ENCODE results near the gene PPP1R37.

The PPP1R37 gene

GRCh38 chr19:45070861-45071544 is 22.0 kb upstream of the PPP1R37 start:
- no peak overlapping the region for H3K4me3 ChIP-seq
- peaks cover 85% of the 10 kb centered on the region for H3K36me3 ChIP-seq
- H3K27me3 ChIP-seq, result no peaks in the 10 kb centered on the region
- H3K4me2 ChIP-seq, result peak overlapping the region; percentile 19; the same call in 1 of the 2 replicates
- no peak overlapping the region for H3K27ac ChIP-seq
- peaks cover 38% of the 10 kb centered on the region for H3K4me1 ChIP-seq
- no peaks in the 10 kb centered on the region for H3K9me3 ChIP-seq
- no peak overlapping the region; the same call in 1 of the 2 replicates for H3K9ac ChIP-seq
- H4K20me1 ChIP-seq, result peaks cover 81% of the 10 kb centered on the region
- TF ChIP-seq Cebpa-rat (IDR thresholded peaks at IDR 0.05), result no peak

GRCh38 chr19:45071545-45071938 is 21.4 kb upstream of the PPP1R37 start:
- no peak for TF ChIP-seq Cebpa-rat (IDR thresholded peaks at IDR 0.05)
- Histone ChIP-seq H3K4me2 (no peak overlapping the region), H4K20me1 (peaks cover 78% of the 10 kb centered on the region), H3K27me3 (no peaks in the 10 kb centered on the region), H3K27ac (no peak overlapping the region), H3K4me3 (no peak overlapping the region), H3K36me3 (peaks cover 80% of the 10 kb centered on the region), H3K4me1 (peaks cover 40% of the 10 kb centered on the region), H3K9ac (no peak overlapping the region), H3K9me3 (no peaks in the 10 kb centered on the region)

DNA sequence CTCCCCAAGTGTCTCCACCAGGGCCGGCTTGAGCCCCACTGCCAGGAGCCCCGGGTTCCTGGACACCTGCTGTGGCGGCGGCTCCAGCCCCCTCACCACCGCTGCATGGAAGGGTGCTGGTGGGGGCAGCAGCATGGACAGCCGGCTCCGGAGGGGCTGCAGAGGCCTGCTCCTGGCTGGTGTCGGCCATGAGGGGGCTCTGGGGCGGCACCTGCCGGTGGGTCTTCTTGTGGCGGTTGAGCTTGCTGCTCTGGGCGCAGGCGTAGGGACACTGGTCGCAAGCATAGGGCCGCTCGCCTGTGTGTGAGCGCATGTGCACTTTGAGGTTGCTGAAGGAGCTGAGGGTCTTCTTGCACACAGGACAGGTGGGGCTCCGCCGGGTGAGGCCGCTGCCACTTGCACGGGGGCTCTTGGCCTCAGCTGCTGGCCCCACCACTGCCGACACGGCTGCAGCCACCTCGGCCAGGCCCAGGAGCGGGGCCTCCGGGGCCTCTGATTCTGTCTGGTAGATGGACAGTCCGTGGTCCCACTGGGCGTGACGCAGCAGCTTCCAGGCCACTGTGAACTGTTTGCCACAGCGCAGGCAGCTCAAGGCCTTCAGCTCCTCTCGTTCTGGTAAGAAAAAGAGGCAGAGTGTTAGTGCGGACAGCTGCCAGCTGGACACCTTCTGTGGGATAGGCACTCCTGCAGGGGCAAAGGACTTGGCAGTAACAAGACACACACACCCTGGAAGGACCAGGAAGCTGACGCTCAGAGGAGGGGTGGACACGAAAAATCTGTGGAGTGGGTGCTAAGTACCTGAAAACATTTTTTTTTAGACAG is 20.8 kb upstream of the PPP1R37 start:
- Histone ChIP-seq H3K4me2 (no peak overlapping the region), H3K27me3 (no peaks in the 10 kb centered on the region), H3K9me3 (no peaks in the 10 kb centered on the region), H3K4me3 (no peak overlapping the region), H3K27ac (0 out of 2 replicates have a peak overlapping the region, but pooled peaks have one; percentile 4), H3K36me3 (peaks cover 73% of the 10 kb centered on the region), H4K20me1 (peaks cover 72% of the 10 kb centered on the region), H3K9ac (no peak overlapping the region), H3K4me1 (peaks cover 46% of the 10 kb centered on the region)
- TF ChIP-seq Cebpa-rat (IDR thresholded peaks at IDR 0.05), result no peak

- Histone ChIP-seq H3K4me3 (peak overlapping the region; percentile 91), H3K9ac (peak overlapping the region; percentile 73)
- no peak for TF ChIP-seq Cebpa-rat (IDR thresholded peaks at IDR 0.05)
Observed at GRCh38 chr19:45074744-45075300, 18.2 kb upstream of the PPP1R37 start.

DNA sequence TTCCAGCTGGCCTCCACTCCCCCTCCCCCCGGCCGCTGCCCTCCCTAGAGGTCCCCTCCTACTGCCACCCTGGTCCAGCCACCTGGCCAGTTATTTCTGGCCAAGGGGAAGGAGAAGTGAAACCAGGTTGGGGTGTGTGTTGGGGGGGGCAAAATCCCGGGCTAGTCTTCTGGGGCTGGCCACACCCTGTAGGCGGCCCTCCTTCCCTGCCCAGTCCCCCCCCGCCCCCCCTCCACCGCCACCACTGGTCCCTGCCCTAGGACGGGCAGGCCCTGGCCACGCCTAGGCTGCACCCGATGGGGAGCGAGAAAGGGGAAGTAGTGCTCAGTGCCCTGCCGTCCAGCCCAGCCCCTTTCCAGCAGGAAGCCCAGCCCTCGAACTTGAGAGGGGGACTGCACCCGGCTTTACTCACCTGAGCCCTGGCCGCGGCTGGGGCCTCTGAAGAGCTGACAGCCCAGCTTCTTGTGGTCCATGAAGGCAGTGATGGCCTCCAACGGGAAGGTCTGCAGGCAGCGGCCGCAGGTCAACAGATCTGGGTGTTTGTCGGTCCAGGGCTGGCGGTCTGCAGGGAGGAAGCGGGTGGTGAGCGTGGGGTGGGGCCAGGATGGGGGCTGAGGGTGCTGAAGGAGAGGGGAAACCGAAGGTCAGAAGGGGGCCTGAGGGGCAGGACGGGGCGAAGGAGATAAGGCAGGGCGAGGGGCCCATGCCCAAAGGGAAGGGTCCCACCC is 17.5 kb upstream of the PPP1R37 start:
- H3K27me3 ChIP-seq, result no peaks in the 10 kb centered on the region
- peak overlapping the region; percentile 96 for H3K27ac ChIP-seq
- H3K36me3 ChIP-seq, result peaks cover 44% of the 10 kb centered on the region
- peak overlapping the region; percentile 98 for H3K4me2 ChIP-seq
- H3K4me1 ChIP-seq, result peaks cover 68% of the 10 kb centered on the region
- peak overlapping the region; percentile 91 for H3K4me3 ChIP-seq
- H3K9me3 ChIP-seq, result no peaks in the 10 kb centered on the region
- H4K20me1 ChIP-seq, result peaks cover 55% of the 10 kb centered on the region
- no peak for TF ChIP-seq Cebpa-rat (IDR thresholded peaks at IDR 0.05)
- H3K9ac ChIP-seq, result peak overlapping the region; percentile 96

More at GRCh38 chr19:45074744-45075300, 18.2 kb upstream of the PPP1R37 start:
- H3K4me2 ChIP-seq, result peak overlapping the region; percentile 97
- H3K4me1 ChIP-seq, result peaks cover 65% of the 10 kb centered on the region
- H3K36me3 ChIP-seq, result peaks cover 50% of the 10 kb centered on the region
- H4K20me1 ChIP-seq, result peaks cover 55% of the 10 kb centered on the region
- H3K27me3 ChIP-seq, result no peaks in the 10 kb centered on the region
- H3K27ac ChIP-seq, result peak overlapping the region; percentile 72
- H3K9me3 ChIP-seq, result no peaks in the 10 kb centered on the region

DNA sequence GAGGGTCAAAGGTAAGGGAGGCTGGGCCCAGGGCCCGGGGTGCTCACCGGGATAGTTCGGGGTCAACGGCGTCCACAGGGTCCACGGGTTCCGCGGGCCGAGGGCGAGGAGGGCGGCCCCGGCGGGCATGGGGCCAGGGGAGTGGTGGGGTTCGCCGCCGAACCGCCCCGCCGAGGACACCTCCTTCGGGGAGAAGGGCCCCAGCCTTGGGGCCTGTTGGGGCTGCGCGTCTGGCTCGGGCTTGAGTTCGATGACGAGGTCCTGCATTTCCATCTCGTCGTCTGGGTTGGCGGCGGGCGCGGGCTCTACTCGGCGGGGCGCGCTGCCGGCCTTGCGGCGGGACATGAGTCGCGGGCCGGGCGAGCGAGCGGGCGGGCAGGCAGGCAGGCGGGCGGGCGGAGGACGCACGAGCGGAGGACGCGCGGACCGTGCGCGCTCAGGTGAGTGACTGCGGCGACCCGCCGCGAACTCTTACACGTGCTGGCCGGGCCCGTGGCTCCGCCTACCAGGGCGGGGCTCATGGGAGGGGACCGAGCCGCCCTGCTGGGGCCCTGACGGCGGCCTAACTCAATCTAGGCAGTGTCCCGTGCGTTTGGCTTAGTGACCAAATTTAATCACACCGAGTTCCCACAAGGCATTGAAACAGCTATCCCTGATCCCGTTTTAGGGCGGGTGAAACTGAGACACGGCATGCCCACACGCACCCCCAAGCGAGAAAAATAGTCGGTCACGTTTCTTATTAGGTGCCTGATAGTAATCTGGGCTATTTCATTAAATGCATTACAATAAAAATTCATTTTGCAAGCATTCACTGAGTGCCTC is 16.7 kb upstream of the PPP1R37 start, which contains the start of gene ZNF296:
Gene ZNF296, minus strand, starts transcription at position 450 of the 822 bp plus-strand sequence. Its CDS starts 105 bp downstream, at position 345.
- TF ChIP-seq Cebpa-rat (IDR thresholded peaks at IDR 0.05), result no peak
- H3K9ac ChIP-seq, result peak within 1 kb of the TSS; percentile 96

DNA sequence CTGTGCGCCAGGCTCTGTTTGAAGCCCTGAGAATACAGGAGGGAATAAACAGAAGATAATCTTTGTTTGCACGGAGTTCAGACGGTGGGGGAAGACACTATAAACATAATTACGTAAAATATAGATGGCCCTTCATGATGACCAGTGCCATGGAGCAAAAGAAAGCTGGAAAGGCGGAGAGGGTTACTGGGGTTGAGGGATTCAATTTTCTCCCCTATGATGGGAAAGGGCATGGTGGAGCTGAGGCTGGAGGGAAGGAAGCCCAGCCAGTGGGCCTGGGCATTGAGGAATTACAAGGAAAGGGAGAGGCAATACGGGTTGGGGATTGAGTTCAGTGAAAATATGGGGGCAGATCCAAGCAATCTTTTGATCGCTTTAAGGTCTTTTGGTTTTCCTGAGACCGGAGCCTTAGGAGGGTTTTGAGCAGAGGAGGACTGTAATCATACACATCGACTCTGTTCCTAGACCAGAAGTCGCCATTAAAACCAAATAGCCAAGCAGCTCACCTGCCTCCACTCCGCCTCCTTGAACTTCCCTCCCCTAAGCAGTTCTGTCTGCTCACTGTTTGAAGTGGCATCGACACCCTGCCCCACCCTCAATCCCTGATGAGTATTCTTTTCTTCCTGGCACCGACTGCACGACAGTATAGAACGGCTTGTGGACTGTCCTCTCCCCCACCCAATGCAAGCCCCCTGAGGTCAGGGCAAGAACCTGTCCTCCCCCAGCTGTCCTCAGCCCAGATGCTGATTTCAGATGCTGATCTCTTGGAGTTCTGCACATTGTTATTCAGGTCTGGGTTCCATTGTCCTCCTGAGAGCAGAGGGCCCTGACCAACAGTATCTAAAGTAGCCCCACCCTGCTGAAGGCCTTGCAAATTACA is 15.9 kb upstream of the PPP1R37 start:
- peaks cover 77% of the 10 kb centered on the region for H3K4me1 ChIP-seq
- H3K4me3 ChIP-seq, result peak overlapping the region; percentile 91

More for the DNA sequence above, 16.7 kb upstream of the PPP1R37 start, which contains the start of gene ZNF296:
- Histone ChIP-seq H4K20me1 (peaks cover 55% of the 10 kb centered on the region), H3K36me3 (peaks cover 38% of the 10 kb centered on the region), H3K4me3 (peak within 1 kb of the TSS; percentile 91), H3K4me1 (peaks cover 69% of the 10 kb centered on the region), H3K27me3 (no peaks in the 10 kb centered on the region), H3K27ac (peak within 1 kb of the TSS; percentile 96), H3K9me3 (no peaks in the 10 kb centered on the region), H3K4me2 (peak within 1 kb of the TSS; percentile 98)

More for the DNA sequence above, 15.9 kb upstream of the PPP1R37 start:
- TF ChIP-seq Cebpa-rat (IDR thresholded peaks at IDR 0.05), result no peak
- peaks cover 55% of the 10 kb centered on the region for H4K20me1 ChIP-seq
- peak overlapping the region; percentile 96 for H3K9ac ChIP-seq
- no peaks in the 10 kb centered on the region for H3K27me3 ChIP-seq
- H3K36me3 ChIP-seq, result peaks cover 38% of the 10 kb centered on the region
- H3K9me3 ChIP-seq, result no peaks in the 10 kb centered on the region
- peak overlapping the region; percentile 96 for H3K27ac ChIP-seq
- peak overlapping the region; percentile 98 for H3K4me2 ChIP-seq

Data from BLaER1 (cell line).